ENCODE results near the gene RAB27A. TPM values are rescaled to one million over a fixed set of nuclear protein-coding genes. Genes with fewer than 3 reads are reported as not detected.
"Not testable (repeated sequence)": the region's sequence is repeated elsewhere in the genome, so short reads cannot be mapped to it uniquely, and the experiment has no call there.

The RAB27A gene
- 100 to 1,000 TPM; 225 to 229 TPM for total RNA-seq

GRCh38 chr15:55289746-55290527 is at the start of gene RAB27A:
Gene RAB27A, minus strand, starts transcription at chr15:55289813. Its CDS starts 54,879 bp downstream, at chr15:55234934.
- ChIA-PET CTCF (interaction anchor here (0.9 kb wide), 1 partner anchor 37 kb away, joined by 3 read pairs; no protein-coding TSS in a partner anchor), POLR2A (interaction anchor here (0.7 to 0.9 kb wide), 2 partner anchors 69 to 72 kb away, joined by 3 read pairs; no protein-coding TSS in a partner anchor)

- POLR2A ChIA-PET: no interaction called here
- CTCF ChIA-PET: no interaction called here
Measured at GRCh38 chr15:55337160-55337559, 47.5 kb upstream of the RAB27A start.

- POLR2A ChIA-PET: no interaction called here
Measured at GRCh38 chr15:55334997-55335396, 45.4 kb upstream of the RAB27A start.

GRCh38 chr15:55334371-55334770 is 44.8 kb upstream of the RAB27A start:
- ChIA-PET CTCF (no interaction called here), POLR2A (no interaction called here)

More at GRCh38 chr15:55334997-55335396, 45.4 kb upstream of the RAB27A start:
- CTCF ChIA-PET: no interaction called here

GRCh38 chr15:55327387-55327786 is 37.8 kb upstream of the RAB27A start:
- CTCF ChIA-PET: no interaction called here
- POLR2A ChIA-PET: no interaction called here

- ChIA-PET POLR2A (no interaction called here), CTCF (interaction anchor here (1.3 kb wide), 1 partner anchor 9 kb away, joined by 3 read pairs; no protein-coding TSS in a partner anchor)
Measured at GRCh38 chr15:55322467-55322866, 32.9 kb upstream of the RAB27A start.

GRCh38 chr15:55320963-55321362 is 31.4 kb upstream of the RAB27A start:
- POLR2A ChIA-PET: no interaction called here
- CTCF ChIA-PET: no interaction called here

- POLR2A ChIA-PET: no interaction called here
- CTCF ChIA-PET: no interaction called here
Measured at GRCh38 chr15:55320238-55320550, 30.6 kb upstream of the RAB27A start.

GRCh38 chr15:55319537-55320237 is 30.1 kb upstream of the RAB27A start:
- ChIA-PET CTCF (interaction anchor here (1.1 to 1.2 kb wide), 3 partner anchors 20 to 120 kb away, joined by 3 read pairs; no protein-coding TSS in a partner anchor), POLR2A (interaction anchor here (0.9 to 1.3 kb wide), 4 partner anchors 39 to 123 kb away, joined by 3 to 5 read pairs (median 4); partner anchors contain the start of genes CCPG1, PIERCE2 and RSL24D1)

- POLR2A ChIA-PET: interaction anchor here (0.6 to 1.3 kb wide), 5 partner anchors 40 to 122 kb away, joined by 3 to 5 read pairs (median 5); partner anchors contain the start of genes CCPG1, PIERCE2 and RSL24D1
Measured at GRCh38 chr15:55318588-55319494, 29.2 kb upstream of the RAB27A start, which contains the start of the genes PIGB and PIGBOS1. Gene PIGB, plus strand, starts transcription at chr15:55319222. Its CDS starts 29 bp downstream, at chr15:55319251. Gene PIGBOS1, minus strand, starts transcription at chr15:55319123. Its CDS starts 1,331 bp downstream, at chr15:55317792.

GRCh38 chr15:55302801-55303200 is 13.2 kb upstream of the RAB27A start:
- CTCF ChIA-PET, POLR2A ChIA-PET: not testable (repeated sequence)

More at GRCh38 chr15:55318588-55319494, 29.2 kb upstream of the RAB27A start, which contains the start of the genes PIGB and PIGBOS1:
- CTCF ChIA-PET: interaction anchor here (0.7 to 1.2 kb wide), 6 partner anchors 21 to 169 kb away, joined by 3 read pairs; partner anchors contain the start of genes CCPG1 and PIERCE2

- POLR2A ChIA-PET: no interaction called here
- CTCF ChIA-PET: interaction anchor here (1.0 kb wide), 1 partner anchor 15 kb away, joined by 3 read pairs; no protein-coding TSS in a partner anchor
Measured at GRCh38 chr15:55297315-55297714, 7.7 kb upstream of the RAB27A start.

GRCh38 chr15:55290528-55291057 is 980 bp upstream of the RAB27A start:
- CTCF ChIA-PET: interaction anchor here (0.6 to 1.2 kb wide), 5 partner anchors 28 to 74 kb away, joined by 3 to 11 read pairs (median 3); partner anchors contain the start of genes PIGB and PIGBOS1
- POLR2A ChIA-PET: interaction anchor here (0.5 to 0.7 kb wide), 3 partner anchors 38 to 140 kb away, joined by 3 to 11 read pairs (median 4); no protein-coding TSS in a partner anchor

- POLR2A ChIA-PET: interaction anchor here (0.7 to 2.4 kb wide), 3 partner anchors 51 to 71 kb away, joined by 3 to 12 read pairs (median 3); no protein-coding TSS in a partner anchor
Measured at GRCh38 chr15:55289011-55289745, 435 bp downstream of the RAB27A start.

GRCh38 chr15:55288006-55288717 is 1.5 kb downstream of the RAB27A start:
- ChIA-PET CTCF (interaction anchor here (0.8 to 3.3 kb wide), 5 partner anchors 11 to 70 kb away, joined by 3 to 8 read pairs (median 3); no protein-coding TSS in a partner anchor), POLR2A (interaction anchor here (1.1 to 2.4 kb wide), 6 partner anchors 10 to 67 kb away, joined by 3 to 12 read pairs (median 6); no protein-coding TSS in a partner anchor)

More at GRCh38 chr15:55289011-55289745, 435 bp downstream of the RAB27A start:
- CTCF ChIA-PET: no interaction called here

GRCh38 chr15:55286442-55287189 is 3.0 kb downstream of the RAB27A start:
- POLR2A ChIA-PET: interaction anchor here (0.9 to 2.4 kb wide), 9 partner anchors 9 to 89 kb away, joined by 3 to 22 read pairs (median 9); partner anchors contain the start of gene RSL24D1

More at GRCh38 chr15:55286442-55287189, 3.0 kb downstream of the RAB27A start:
- CTCF ChIA-PET: interaction anchor here (1.2 to 3.3 kb wide), 2 partner anchors 10 to 21 kb away, joined by 3 to 8 read pairs; no protein-coding TSS in a partner anchor

All from activated CD8-positive, alpha-beta memory T cell treated with anti-CD3 and anti-CD28 coated beads for 36 hours (primary cell).